HG03571 (cell line): Measurements from ENCODE around the gene MYO9A.

Experiments
- ATAC-seq: cut with Tn5 transposase; IDR thresholded peaks from one replicate; pipeline ENCODE4 v1.9.1; 2021; ENCODE audit not compliant: unreplicated experiment

MYO9A gene

GRCh38 chr15:71811036-71811736 is 306.8 kb downstream of the MYO9A start:
- no peak for ATAC-seq

DNA sequence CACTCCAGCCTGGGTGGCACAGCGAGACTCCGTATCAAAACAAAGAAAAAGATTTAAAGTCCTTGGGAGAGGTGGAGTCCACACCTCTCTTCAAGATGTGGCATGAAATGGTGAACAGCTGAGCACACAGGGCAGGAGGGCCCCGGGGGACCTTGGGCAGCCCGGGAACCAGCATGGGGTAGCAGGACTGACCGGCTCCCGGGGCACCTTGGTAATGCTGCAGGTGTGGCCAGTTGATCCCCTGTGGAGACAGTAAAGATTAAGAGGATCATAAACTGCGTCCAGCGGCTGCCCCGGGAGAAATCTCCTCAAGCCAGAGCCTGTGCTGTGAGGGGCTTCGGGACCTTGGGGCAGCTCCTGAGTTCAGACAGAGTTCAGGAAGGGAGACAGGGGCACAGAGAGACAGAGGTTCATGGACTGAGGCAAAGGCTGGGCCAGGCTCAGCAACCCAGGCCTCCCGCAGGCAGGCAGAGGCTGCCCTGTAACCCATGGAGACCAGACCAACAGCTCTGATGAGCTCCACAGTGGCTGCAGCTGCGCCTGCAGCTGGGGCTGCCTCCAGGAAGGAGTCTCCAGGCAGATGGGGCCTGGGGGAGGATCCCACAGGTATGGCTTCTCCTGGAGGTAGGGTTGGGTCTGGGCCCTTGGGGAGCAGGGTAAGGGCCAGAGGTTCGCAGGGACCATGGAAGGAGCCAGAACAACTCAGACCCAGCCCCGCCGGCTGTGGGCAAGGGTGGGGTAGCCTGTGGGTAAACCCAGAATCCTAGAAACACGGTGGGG is 307.5 kb downstream of the MYO9A start, which contains the start of gene NR2E3:
NR2E3 (plus strand) TSS at position 299 of the 780 bp plus-strand sequence; CDS start at position 489, 190 bp downstream.
- no peak for ATAC-seq

- ATAC-seq: no peak
Measured at GRCh38 chr15:71809346-71809745, 308.6 kb downstream of the MYO9A start.

- no peak for ATAC-seq
Measured at GRCh38 chr15:71808311-71809020, 309.5 kb downstream of the MYO9A start.

DNA sequence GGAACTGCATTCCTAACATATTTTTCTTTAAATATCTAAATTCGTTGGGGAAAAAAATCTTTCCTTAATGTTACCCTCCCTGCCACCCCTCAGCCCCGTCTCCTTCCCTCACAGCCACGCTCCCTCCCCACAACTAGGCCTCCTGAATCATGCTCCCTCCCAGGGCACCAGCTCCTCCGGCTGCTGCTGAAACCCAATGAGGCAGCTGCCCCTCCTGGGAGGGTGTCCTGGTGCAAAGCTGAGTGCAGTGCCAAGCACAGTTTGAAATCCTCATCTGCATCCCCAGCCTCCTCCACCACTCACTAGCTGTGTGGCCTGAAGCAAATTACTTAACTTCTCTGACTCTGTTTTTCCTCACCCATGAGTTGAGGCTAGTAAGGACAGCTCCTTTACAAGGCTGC is 310.3 kb downstream of the MYO9A start:
- no peak for ATAC-seq

DNA sequence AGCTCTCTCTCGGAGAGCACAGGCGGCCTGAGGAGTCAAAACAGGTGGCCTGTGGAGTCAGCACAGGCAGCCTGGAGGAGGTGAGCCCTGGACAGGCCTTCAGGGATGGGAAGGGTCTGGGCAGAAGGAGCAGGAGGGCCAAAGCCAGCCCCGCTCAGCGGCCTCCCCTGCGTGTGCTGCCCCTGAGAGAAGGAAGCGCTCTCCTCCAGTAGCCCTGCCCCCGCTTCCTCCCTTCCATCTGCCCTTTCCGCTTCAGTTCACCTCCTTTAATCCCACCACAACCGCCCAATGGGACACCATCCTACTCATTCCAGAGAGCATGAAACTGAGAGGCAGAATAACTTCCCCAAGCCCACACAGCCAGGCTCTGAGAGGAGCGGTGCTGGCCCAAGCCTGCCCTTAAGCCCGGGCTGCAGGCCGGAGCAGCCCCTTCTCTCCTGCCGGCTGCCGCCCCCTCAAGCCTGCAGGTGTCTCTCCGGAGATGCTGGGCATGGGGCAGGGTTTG is 310.8 kb downstream of the MYO9A start:
- ATAC-seq: no peak

DNA sequence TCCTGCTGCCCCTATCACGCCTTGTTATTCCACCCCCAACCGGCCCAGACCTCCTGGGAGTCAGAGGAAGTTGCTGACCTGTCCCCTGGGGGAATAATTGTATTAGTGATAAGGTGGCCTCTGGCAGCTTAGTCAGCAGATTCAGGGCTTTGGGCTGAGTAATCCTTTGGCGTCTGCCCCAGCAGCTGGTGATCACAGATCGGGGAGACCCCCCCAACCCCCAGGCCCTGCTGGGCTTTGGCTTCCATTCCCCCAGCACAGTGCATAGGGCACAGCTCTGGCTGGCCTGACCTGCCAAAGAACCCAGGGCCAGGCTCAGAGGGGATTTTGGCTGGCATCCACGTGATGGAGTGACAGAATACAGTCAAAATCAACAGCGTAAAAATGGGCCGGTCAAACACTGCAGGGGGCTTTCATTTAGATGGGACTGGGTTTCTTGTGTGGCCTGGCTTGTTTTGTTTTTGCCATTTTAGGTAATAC is 311.5 kb downstream of the MYO9A start:
- ATAC-seq: no peak

DNA sequence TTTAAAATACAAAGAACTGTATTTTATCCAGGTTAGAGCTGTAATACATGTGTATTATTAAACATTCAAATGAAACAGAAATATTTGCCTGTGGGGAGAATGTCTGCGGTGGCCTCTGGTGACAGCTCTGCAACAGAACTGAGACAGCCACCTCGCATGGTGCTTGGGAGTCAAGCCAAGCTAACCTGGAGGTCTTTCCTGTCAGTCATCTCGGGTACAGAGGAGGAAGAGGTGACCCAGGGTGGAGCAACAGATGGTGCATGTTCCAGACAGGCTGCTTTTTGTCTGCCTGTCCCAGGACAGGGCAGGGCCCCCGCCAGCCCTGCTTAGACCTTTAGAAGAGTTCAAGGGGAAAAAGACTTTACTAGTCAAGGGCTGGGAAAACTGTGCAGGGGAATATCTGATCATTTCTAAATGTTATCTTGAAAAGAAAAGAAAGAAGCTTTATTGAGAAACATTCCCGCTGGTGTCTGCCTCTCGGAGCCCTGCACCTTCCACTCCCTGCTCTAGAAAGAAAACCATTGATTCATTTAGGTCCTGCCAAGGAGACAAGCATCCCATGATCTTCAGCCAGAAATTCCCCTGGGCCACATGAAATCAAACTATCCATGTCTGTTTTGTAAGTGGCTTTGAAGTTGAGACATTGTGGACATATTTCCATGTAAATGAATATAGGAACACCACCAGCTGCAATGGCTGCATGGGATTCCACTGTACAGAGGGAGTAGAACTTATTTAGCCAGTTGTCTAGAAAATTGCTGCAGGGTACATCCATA is 313.1 kb downstream of the MYO9A start:
- ATAC-seq: no peak

DNA sequence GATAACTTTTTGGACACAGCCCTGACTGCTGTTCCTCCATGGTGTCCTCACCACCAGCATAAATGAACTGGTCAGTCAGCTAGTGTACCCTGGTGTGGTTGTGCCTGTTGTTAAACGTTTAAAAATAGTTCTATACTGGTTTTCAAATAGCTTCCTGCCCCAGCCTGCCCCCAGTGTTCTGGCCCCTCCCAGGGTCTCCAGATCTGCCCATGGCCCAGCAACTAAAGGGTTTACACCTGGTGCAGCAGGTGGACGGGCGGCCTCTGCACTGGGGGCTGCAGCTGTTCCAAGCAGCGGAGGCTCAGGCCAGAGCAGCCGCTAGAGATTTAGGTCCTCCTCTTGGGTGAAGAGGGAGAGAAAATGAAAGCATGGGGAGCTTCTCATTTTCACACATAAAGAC is 313.7 kb downstream of the MYO9A start:
- ATAC-seq: no peak

DNA sequence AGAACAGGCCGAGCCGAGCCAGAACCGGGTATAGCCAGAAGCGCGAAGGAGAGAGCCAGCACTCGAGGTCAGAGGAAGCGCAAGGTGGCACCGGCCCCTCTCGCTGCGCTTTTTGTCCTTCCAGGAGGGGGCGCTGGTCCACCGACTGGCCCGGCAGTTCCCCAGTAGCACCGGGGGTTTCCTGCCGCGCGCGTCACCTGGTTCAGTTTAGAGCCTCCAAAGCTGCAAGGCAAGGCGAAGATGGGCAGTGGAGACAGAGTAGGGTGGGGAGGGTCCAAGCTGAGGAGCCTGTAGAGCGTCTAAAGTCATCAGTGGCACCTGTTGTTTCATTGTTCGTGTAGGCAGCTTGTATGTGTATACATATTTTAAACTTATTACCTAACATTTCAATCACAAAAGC is 315.2 kb downstream of the MYO9A start:
- ATAC-seq: no peak

DNA sequence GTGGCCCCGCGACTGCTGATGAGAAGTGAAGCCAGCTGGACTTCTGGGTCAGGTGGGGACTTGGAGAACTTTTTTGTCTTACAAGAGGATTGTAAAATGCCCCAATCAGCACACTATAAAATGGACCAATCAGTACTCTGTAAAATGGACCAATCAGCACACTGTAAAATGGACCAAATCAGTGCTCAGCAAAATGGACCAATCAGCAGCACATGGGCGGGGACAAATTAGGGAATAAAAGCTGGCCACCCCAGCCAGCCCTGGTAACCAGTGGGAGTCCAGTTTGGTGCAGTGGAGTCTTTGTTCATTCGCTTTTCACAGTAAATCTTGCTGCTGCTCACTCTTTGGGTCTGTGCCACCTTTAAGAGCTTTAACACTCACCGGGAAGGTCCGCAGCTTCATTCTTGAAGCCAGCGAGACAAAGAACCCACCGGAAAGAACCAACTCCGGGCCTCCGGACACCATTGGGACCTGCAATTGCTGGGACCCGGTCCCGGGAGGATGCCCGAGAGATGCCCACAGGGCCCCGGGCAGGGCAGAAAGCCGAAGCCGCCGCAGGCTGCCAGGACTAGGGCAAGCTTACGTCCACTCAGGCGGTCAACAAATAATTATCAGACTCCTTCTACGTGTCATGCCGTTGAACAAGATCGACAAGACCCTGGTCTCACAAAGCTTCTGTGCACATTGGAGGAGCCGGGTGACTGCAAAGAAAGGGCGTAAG is 315.9 kb downstream of the MYO9A start:
- ATAC-seq: no peak

GRCh38 chr15:71800835-71801745 is 316.9 kb downstream of the MYO9A start:
- no peak for ATAC-seq

DNA sequence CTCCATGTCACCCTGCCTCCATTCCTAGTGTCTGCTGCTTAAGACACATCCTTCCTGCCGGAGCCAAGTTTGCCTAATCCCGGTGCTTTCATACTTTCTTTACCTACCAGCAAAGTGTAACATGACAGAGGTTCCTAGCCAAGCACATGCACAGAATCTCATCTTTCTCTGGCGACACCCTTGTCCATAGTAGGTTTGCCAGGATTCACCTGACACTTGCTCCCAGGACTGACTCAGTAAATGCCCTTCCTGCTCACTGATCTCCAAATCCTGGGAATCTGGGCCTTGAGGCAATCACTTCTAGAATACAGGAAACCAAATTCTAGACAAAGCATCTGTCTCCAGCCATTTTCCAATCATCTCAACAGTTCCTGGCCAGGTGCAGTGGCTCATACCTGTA is 317.8 kb downstream of the MYO9A start:
- no peak for ATAC-seq

- no peak for ATAC-seq
Measured at GRCh38 chr15:71798641-71799040, 319.3 kb downstream of the MYO9A start.

GRCh38 chr15:71792521-71792920 is 325.4 kb downstream of the MYO9A start:
- ATAC-seq: no peak

DNA sequence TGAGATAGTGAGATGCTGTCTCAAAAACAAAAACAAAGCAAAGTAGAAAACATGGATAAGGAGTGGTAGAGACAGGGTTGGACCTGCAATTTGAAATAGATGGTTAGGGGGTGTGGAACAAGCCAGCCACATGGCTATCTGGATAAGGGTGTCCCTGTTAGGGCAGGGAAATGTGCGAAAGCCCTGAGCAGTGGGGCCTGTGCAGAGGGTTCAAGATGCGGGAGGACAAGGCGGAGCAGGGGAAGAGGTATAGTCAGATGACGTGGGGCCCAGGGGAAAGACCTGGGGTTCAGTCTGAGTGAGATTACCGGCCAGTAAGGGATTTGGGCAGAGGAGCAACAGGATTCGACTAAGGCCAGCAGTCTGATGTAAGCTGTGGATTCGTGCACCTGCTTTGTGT is 326.0 kb downstream of the MYO9A start:
- no peak for ATAC-seq

DNA sequence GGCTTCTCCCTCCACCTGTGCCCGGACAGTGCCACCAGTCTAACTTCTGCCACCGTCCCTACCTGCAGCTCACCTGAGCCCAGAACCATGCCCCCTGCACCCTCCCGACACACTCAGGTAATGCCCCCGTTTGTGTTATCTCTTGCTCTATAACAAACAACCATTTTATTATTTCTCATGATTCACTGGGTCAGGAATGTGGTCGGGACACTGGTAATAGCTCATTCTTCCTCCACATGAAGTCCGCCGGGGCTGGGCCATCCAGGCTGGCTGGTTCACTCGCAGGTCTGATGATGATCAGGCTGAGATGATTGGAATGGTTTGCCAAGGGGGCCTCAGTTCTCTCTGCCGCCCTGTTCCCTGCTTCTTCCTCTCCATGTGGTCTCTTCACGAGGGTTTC is 327.9 kb downstream of the MYO9A start:
- no peak for ATAC-seq

DNA sequence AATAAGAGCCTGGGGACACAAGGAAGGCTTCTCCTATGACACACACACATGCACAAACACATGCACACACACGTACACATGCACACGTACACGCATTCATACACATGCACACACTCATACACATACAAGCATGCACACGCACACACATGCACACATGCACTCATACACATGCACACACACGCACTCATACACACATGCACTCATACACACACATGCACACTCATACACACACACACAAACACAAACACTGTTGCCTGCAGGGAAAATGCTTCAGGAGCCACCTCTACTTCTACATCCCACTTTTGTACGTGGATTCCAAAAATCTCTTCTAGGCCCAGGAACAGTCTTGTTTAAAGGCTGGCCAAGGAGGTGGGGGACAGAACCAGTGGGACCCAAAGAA is 328.3 kb downstream of the MYO9A start:
- ATAC-seq: no peak
